Neural progenitor cell (in vitro differentiated cells): ENCODE measurements around the gene GNPTAB. TPM values are rescaled to one million over a fixed set of nuclear protein-coding genes. Genes with fewer than 3 reads are reported as not detected.

Experiments used
- DNase-seq: peaks from one replicate; pipeline ENCODE4 v3.0.0-alpha.2; 2016; ENCODE audit warnings: low spot score
- H2AFZ ChIP-seq: fragments of 200-600 bp; sonication (generic); replicated peaks from 2 replicates; pipeline ENCODE4 v1.6.1; 2016; ENCODE audit warnings: antibody characterized with exemption
- H3F3A ChIP-seq: fragments of 200-600 bp; sonication (generic); 2 replicates; pipeline ENCODE4 v1.6.1; 2016; ENCODE audit warnings: antibody characterized with exemption, low read depth
- H3K27ac ChIP-seq: fragments of 200-600 bp; sonication (generic); 2 replicates; pipeline ENCODE4 v1.5.1; 2016; ENCODE audit warnings: mild to moderate bottlenecking
- H3K27me3 ChIP-seq: fragments of 200-600 bp; sonication (generic); 2 replicates; pipeline ENCODE4 v1.6.1; 2016; ENCODE audit warnings: mild to moderate bottlenecking, moderate library complexity
- H3K36me3 ChIP-seq: fragments of 200-600 bp; sonication (generic); 2 replicates; pipeline ENCODE4 v1.5.1; 2016
- H3K4me1 ChIP-seq: fragments of 200-600 bp; sonication (generic); 2 replicates; pipeline ENCODE4 v1.6.1; 2016; ENCODE audit warnings: mixed run types
- H3K4me2 ChIP-seq: fragments of 200-600 bp; sonication (generic); 2 replicates; pipeline ENCODE4 v1.6.1; 2016
- H3K4me3 ChIP-seq: fragments of 200-600 bp; sonication (generic); 2 replicates; pipeline ENCODE4 v1.5.1; 2016
- H3K79me2 ChIP-seq: fragments of 200-600 bp; sonication (generic); 2 replicates; pipeline ENCODE4 v1.6.1; 2016; ENCODE audit warnings: low read depth
- H3K9ac ChIP-seq: fragments of 200-600 bp; sonication (generic); 2 replicates; pipeline ENCODE4 v1.6.1; 2016
- H3K9me3 ChIP-seq: fragments of 200-600 bp; sonication (generic); 2 replicates; pipeline ENCODE4 v1.5.1; 2016; ENCODE audit warnings: low read depth
- H4K20me1 ChIP-seq: fragments of 200-600 bp; sonication (generic); 2 replicates; pipeline ENCODE4 v1.6.1; 2016; ENCODE audit warnings: low read depth
- H3K27ac Mint-ChIP-seq: 3 replicates; pipeline ENCODE4 v1.8.0; 2021; ENCODE audit warnings: mixed read lengths
- H3K27me3 Mint-ChIP-seq: 2 replicates; pipeline ENCODE4 v1.8.0; 2022; ENCODE audit warnings: low read depth, mild to moderate bottlenecking, inconsistent platforms, moderate library complexity, mixed read lengths; ENCODE audit not compliant: insufficient read depth
- H3K36me3 Mint-ChIP-seq: 3 replicates; pipeline ENCODE4 v1.8.0; 2021; ENCODE audit warnings: mixed read lengths
- H3K4me1 Mint-ChIP-seq: 3 replicates; pipeline ENCODE4 v1.8.0; 2021; ENCODE audit warnings: mixed read lengths
- H3K4me3 Mint-ChIP-seq: 3 replicates; pipeline ENCODE4 v1.8.0; 2021; ENCODE audit warnings: mild to moderate bottlenecking, moderate library complexity, mixed read lengths
- H3K9me3 Mint-ChIP-seq: 3 replicates; pipeline ENCODE4 v1.8.0; 2020; ENCODE audit warnings: mixed read lengths
- CTCF ChIP-seq: fragments of 200-600 bp; sonication (generic); IDR thresholded peaks from 2 replicates; pipeline ENCODE4 v1.5.1; 2017; ENCODE audit warnings: antibody characterized with exemption, mild to moderate bottlenecking
- EZH2 ChIP-seq: fragments of 200-600 bp; sonication (generic); IDR thresholded peaks from 2 replicates; pipeline ENCODE4 v1.6.1; 2017; ENCODE audit warnings: antibody characterized with exemption, mild to moderate bottlenecking, moderate library complexity
- EZH2phosphoT487 ChIP-seq: fragments of 200-600 bp; sonication (generic); IDR thresholded peaks from 2 replicates; pipeline ENCODE4 v1.6.1; 2017; ENCODE audit warnings: antibody characterized with exemption
- total RNA-seq: library from RNA; depleted of rRNA; stranded (reverse); fragments of >200 nt; gene quantifications from 2 replicates; pipeline ENCODE4 v1.2.3, GENCODE V29; 2015; ENCODE audit warnings: low replicate concordance

The GNPTAB gene
- total RNA-seq, 1 donor from 2014 or later = 24.0 TPM

- Histone ChIP-seq H3F3A (no peaks in the 10 kb centered on the region), H3K4me1 (no peaks in the 10 kb centered on the region), H3K4me2 (no peak overlapping the region), H3K9ac (no peak overlapping the region), H3K79me2 (no peaks in the 10 kb centered on the region), H3K9me3 (no peaks in the 10 kb centered on the region), H4K20me1 (no peaks in the 10 kb centered on the region), H3K27ac (no peak overlapping the region), H3K4me3 (no peak overlapping the region), H3K27me3 (no peaks in the 10 kb centered on the region), H2AFZ (no peak overlapping the region), H3K36me3 (no peaks in the 10 kb centered on the region)
- Mint-ChIP-seq H3K4me1 (no peaks in the 10 kb centered on the region), H3K27ac (no peak overlapping the region), H3K4me3 (no peak overlapping the region), H3K36me3 (peaks cover 3% of the 10 kb centered on the region), H3K27me3 (no peaks in the 10 kb centered on the region), H3K9me3 (no peaks in the 10 kb centered on the region)
- TF ChIP-seq CTCF (no peak), EZH2phosphoT487 (no peak), EZH2 (no peak)
- DNase-seq = no peak
These were observed 69.0 kb downstream of the GNPTAB start for GRCh38 chr12:101761781-101762180.

- no peak overlapping the region for H3K4me3 ChIP-seq
- H3K9ac ChIP-seq = no peak overlapping the region
- H3K4me1 Mint-ChIP-seq = no peaks in the 10 kb centered on the region
- H3K36me3 ChIP-seq = no peaks in the 10 kb centered on the region
- no peak overlapping the region for H2AFZ ChIP-seq
- peaks cover 3% of the 10 kb centered on the region for H3K36me3 Mint-ChIP-seq
- H3K27me3 Mint-ChIP-seq = no peaks in the 10 kb centered on the region
- H3K27ac ChIP-seq = no peak overlapping the region
- H3F3A ChIP-seq = no peaks in the 10 kb centered on the region
- no peaks in the 10 kb centered on the region for H3K27me3 ChIP-seq
- no peak overlapping the region for H3K27ac Mint-ChIP-seq
- H3K4me2 ChIP-seq = no peak overlapping the region
- H4K20me1 ChIP-seq = no peaks in the 10 kb centered on the region
- no peak overlapping the region for H3K4me3 Mint-ChIP-seq
- TF ChIP-seq EZH2 (no peak), CTCF (no peak), EZH2phosphoT487 (no peak)
- DNase-seq = no peak
- no peaks in the 10 kb centered on the region for H3K9me3 ChIP-seq
- no peaks in the 10 kb centered on the region for H3K4me1 ChIP-seq
- no peaks in the 10 kb centered on the region for H3K9me3 Mint-ChIP-seq
- H3K79me2 ChIP-seq = no peaks in the 10 kb centered on the region
These were observed 69.4 kb downstream of the GNPTAB start for GRCh38 chr12:101761350-101761749.

GRCh38 chr12:101759396-101760047 is 71.2 kb downstream of the GNPTAB start:
- Mint-ChIP-seq H3K9me3 (no peaks in the 10 kb centered on the region), H3K4me1 (no peaks in the 10 kb centered on the region), H3K4me3 (no peak overlapping the region), H3K36me3 (peaks cover 3% of the 10 kb centered on the region), H3K27ac (no peak overlapping the region), H3K27me3 (no peaks in the 10 kb centered on the region)
- H2AFZ ChIP-seq = no peak overlapping the region
- DNase-seq = peak; percentile 46
- no peaks in the 10 kb centered on the region for H3K4me1 ChIP-seq
- H3K4me2 ChIP-seq = no peak overlapping the region
- no peak overlapping the region for H3K9ac ChIP-seq
- H3K27ac ChIP-seq = no peak overlapping the region
- no peaks in the 10 kb centered on the region for H3K36me3 ChIP-seq
- TF ChIP-seq CTCF = peak; percentile 69
- no peak for TF ChIP-seq EZH2phosphoT487
- no peak for TF ChIP-seq EZH2
- H3K9me3 ChIP-seq = no peaks in the 10 kb centered on the region
- H3K79me2 ChIP-seq = no peaks in the 10 kb centered on the region
- no peaks in the 10 kb centered on the region for H4K20me1 ChIP-seq
- no peak overlapping the region for H3K4me3 ChIP-seq
- no peaks in the 10 kb centered on the region for H3K27me3 ChIP-seq
- H3F3A ChIP-seq = no peaks in the 10 kb centered on the region
